H1 (cell line): Measurements from ENCODE around the gene MPP2. TPM values are rescaled to one million over a fixed set of nuclear protein-coding genes. Genes with fewer than 3 reads are reported as not detected.

ENCODE experiments used
- CTCF ChIA-PET: fragments of 300-600 bp; sonication (Branson Sonifier 250); formaldehyde crosslinking; loops from one replicate; lab custom pipeline; 2021; ENCODE audit not compliant: partially characterized antibody; lab: Charles Lee
- POLR2A ChIA-PET: fragments of 300-600 bp; sonication (Branson Sonifier 250); formaldehyde crosslinking; loops from one replicate; lab custom pipeline; 2021; ENCODE audit warnings: inconsistent platforms; ENCODE audit not compliant: partially characterized antibody; lab: Charles Lee
- DNase-seq, 2 experiments: peaks; one replicate each; pipeline versions ENCODE4 v3.0.0 to v3.0.0-alpha.2; 2010 to 2022; ENCODE audit warnings: low spot score in 2 of 2, low read depth in 1 of 2, mixed read lengths in 1 of 2
- FAIRE-seq: peaks from 2 replicates; lab custom pipeline; 2011; peaks lifted over from hg19 to GRCh38; lab: Jason Lieb, UNC
- H2AFZ ChIP-seq: 2 replicates; pipeline ENCODE4 v1.8.1; 2012; ENCODE audit warnings: low read length, inconsistent platforms
- H2AK5ac ChIP-seq: 2 replicates; pipeline ENCODE4 v1.6.1; 2013; ENCODE audit warnings: low read depth, low read length
- H2BK120ac ChIP-seq: replicated peaks from 2 replicates; pipeline ENCODE3; 2013; ENCODE audit warnings: low read depth, low read length, inconsistent platforms
- H2BK12ac ChIP-seq: 2 replicates; pipeline ENCODE4 v1.6.1; 2013; ENCODE audit warnings: low read depth, low read length
- H2BK15ac ChIP-seq: 2 replicates; pipeline ENCODE4 v1.6.1; 2013; ENCODE audit warnings: low read length
- H2BK20ac ChIP-seq: 2 replicates; pipeline ENCODE4 v1.6.1; 2013; ENCODE audit warnings: low read length
- H2BK5ac ChIP-seq: 2 replicates; pipeline ENCODE4 v1.6.1; 2013; ENCODE audit warnings: low read depth, low read length
- H3K14ac ChIP-seq: 2 replicates; pipeline ENCODE4 v1.6.1; 2013; ENCODE audit warnings: inconsistent platforms; ENCODE audit not compliant: insufficient read length
- H3K18ac ChIP-seq: 2 replicates; pipeline ENCODE4 v1.6.1; 2013; ENCODE audit warnings: low read length; ENCODE audit errors: extremely low read depth
- H3K23ac ChIP-seq: 2 replicates; pipeline ENCODE4 v1.6.1; 2013; ENCODE audit warnings: inconsistent platforms; ENCODE audit not compliant: insufficient read length
- H3K23me2 ChIP-seq: 2 replicates; pipeline ENCODE4 v1.6.1; 2013; ENCODE audit warnings: low read depth, low read length
- H3K27ac ChIP-seq: 2 replicates; pipeline ENCODE4 v1.6.1; 2011; ENCODE audit warnings: low read depth, low read length, inconsistent platforms
- H3K27me3 ChIP-seq, 4 experiments: replicated peaks in 1 of 4; 1 replicate in 1 of 4; 2 replicates in 3 of 4; pipeline versions ENCODE4 v1.6.1 to v1.8.1; 2011 to 2013; ENCODE audit warnings: low read length in 3 of 4, mild to moderate bottlenecking in 3 of 4, inconsistent platforms in 2 of 4, mixed read lengths in 2 of 4, moderate library complexity in 1 of 4; ENCODE audit not compliant: control insufficient read depth in 3 of 4, insufficient read depth in 3 of 4; ENCODE audit errors: extremely low read depth in 1 of 4
- H3K36me3 ChIP-seq, 4 experiments: 2 replicates each; pipeline versions ENCODE4 v1.6.1 to v1.8.1; 2011 to 2013; ENCODE audit warnings: mild to moderate bottlenecking in 4 of 4, low read length in 3 of 4, moderate library complexity in 2 of 4, control low read depth in 1 of 4, inconsistent platforms in 1 of 4; ENCODE audit not compliant: insufficient read depth in 4 of 4, control insufficient read depth in 2 of 4
- H3K4ac ChIP-seq: replicated peaks from 2 replicates; pipeline ENCODE3; 2013; ENCODE audit warnings: low read length, low read depth, mixed read lengths, inconsistent platforms; ENCODE audit not compliant: insufficient read length
- H3K4me1 ChIP-seq, 4 experiments: replicated peaks in 1 of 4; 1 replicate in 1 of 4; 2 replicates in 3 of 4; pipeline versions ENCODE4 v1.6.1 to v1.8.1; 2011 to 2013; ENCODE audit warnings: low read length in 3 of 4, inconsistent platforms in 2 of 4, mixed read lengths in 1 of 4; ENCODE audit not compliant: insufficient read depth in 4 of 4, control insufficient read depth in 3 of 4
- H3K4me2 ChIP-seq, 2 experiments: 2 replicates each; pipeline versions ENCODE4 v1.6.1 to v1.8.1; 2011 to 2013; ENCODE audit warnings: low read depth in 2 of 2, low read length in 2 of 2, control low read depth in 1 of 2, inconsistent platforms in 1 of 2, mild to moderate bottlenecking in 1 of 2; ENCODE audit not compliant: insufficient read depth in 1 of 2
- H3K4me3 ChIP-seq, 4 experiments: fragments of 200-600, 300-600 bp in 1 of 4; sonication (generic), shearing (Covaris generic), sonication (Bioruptor Twin) in 1 of 4; 2 replicates each; pipeline versions ENCODE4 v1.5.1 to v1.8.1; 2011 to 2016; ENCODE audit warnings: low read length in 4 of 4, low read depth in 3 of 4, control low read depth in 2 of 4, inconsistent platforms in 2 of 4, mild to moderate bottlenecking in 2 of 4, mixed read lengths in 1 of 4, moderate library complexity in 1 of 4; ENCODE audit not compliant: insufficient read depth in 2 of 4; ENCODE audit errors: extremely low read depth in 1 of 4
- H3K56ac ChIP-seq: replicated peaks from 2 replicates; pipeline ENCODE3; 2013; ENCODE audit warnings: low read depth, mild to moderate bottlenecking, mixed read lengths, low read length, inconsistent platforms; ENCODE audit not compliant: insufficient read length
- H3K79me1 ChIP-seq: 2 replicates; pipeline ENCODE4 v1.6.1; 2013; ENCODE audit warnings: low read depth, low read length, control low read depth
- H3K79me2 ChIP-seq, 2 experiments: 2 replicates each; pipeline versions ENCODE4 v1.6.1 to v1.8.1; 2012 to 2013; ENCODE audit warnings: low read length in 2 of 2, mild to moderate bottlenecking in 2 of 2, inconsistent platforms in 1 of 2; ENCODE audit not compliant: insufficient read depth in 2 of 2, control insufficient read depth in 1 of 2
- H3K9ac ChIP-seq, 4 experiments: replicated peaks in 1 of 4; 1 replicate in 1 of 4; 2 replicates in 3 of 4; pipeline versions ENCODE4 v1.6.1 to v1.8.1; 2011 to 2013; ENCODE audit warnings: low read depth in 3 of 4, low read length in 3 of 4, control low read depth in 2 of 4, mild to moderate bottlenecking in 2 of 4, moderate library complexity in 2 of 4, inconsistent platforms in 1 of 4; ENCODE audit errors: extremely low read depth in 1 of 4
- H3K9me3 ChIP-seq, 2 experiments: 2 replicates each; pipeline versions ENCODE4 v1.6.1 to v1.8.1; 2012 to 2013; ENCODE audit warnings: mild to moderate bottlenecking in 2 of 2, moderate library complexity in 2 of 2, control low read depth in 1 of 2, inconsistent platforms in 1 of 2, low read depth in 1 of 2, low read length in 1 of 2, mixed read lengths in 1 of 2; ENCODE audit not compliant: insufficient read depth in 2 of 2
- H4K20me1 ChIP-seq, 2 experiments: replicated peaks in 1 of 2; 2 replicates each; pipeline versions ENCODE3 to v1.8.1; 2011 to 2013; ENCODE audit warnings: inconsistent platforms in 2 of 2, low read length in 2 of 2, mild to moderate bottlenecking in 1 of 2; ENCODE audit not compliant: insufficient read depth in 2 of 2, control insufficient read depth in 1 of 2
- H4K5ac ChIP-seq: 2 replicates; pipeline ENCODE4 v1.6.1; 2013; ENCODE audit warnings: low read length, low read depth, mixed read lengths, inconsistent platforms; ENCODE audit not compliant: insufficient read length
- H4K8ac ChIP-seq: 2 replicates; pipeline ENCODE4 v1.8.0; 2013; ENCODE audit warnings: mild to moderate bottlenecking, moderate library complexity, low read length, inconsistent platforms; ENCODE audit not compliant: insufficient read depth; ENCODE audit errors: extremely low read depth
- H4K91ac ChIP-seq: replicated peaks from 2 replicates; pipeline ENCODE3; 2013; ENCODE audit warnings: low read length, mixed read lengths, inconsistent platforms; ENCODE audit not compliant: insufficient read length
- CBX5 ChIP-seq: fragments of 300-800, 300-1000 bp; sonication (generic); IDR thresholded peaks from 2 replicates; pipeline ENCODE4 v1.7.1; 2016; ENCODE audit warnings: antibody characterized with exemption, low read length, low read depth
- CEBPB ChIP-seq: IDR thresholded peaks from 2 replicates; pipeline ENCODE4 v1.6.1; 2012; ENCODE audit warnings: low read depth, low read length
- EZH2 ChIP-seq: fragments of 200-600 bp; sonication (generic); IDR thresholded peaks from 2 replicates; pipeline ENCODE4 v1.7.1; 2012; ENCODE audit warnings: low read depth, mild to moderate bottlenecking, moderate library complexity, low read length, inconsistent platforms; ENCODE audit not compliant: severe bottlenecking
- JUND ChIP-seq: IDR thresholded peaks from 2 replicates; pipeline ENCODE4 v1.6.1; 2011; ENCODE audit warnings: mild to moderate bottlenecking, improper control_type of control experiment, low read length
- PHF8 ChIP-seq: fragments of 200-600 bp; sonication (generic); conservative IDR thresholded peaks from 2 replicates; pipeline ENCODE4 v1.7.1; 2012; ENCODE audit warnings: low read depth, mild to moderate bottlenecking, inconsistent platforms, low read length, moderate library complexity
- POLR2AphosphoS5 ChIP-seq: IDR thresholded peaks from 2 replicates; pipeline ENCODE4 v1.6.1; 2011; ENCODE audit warnings: low read depth, low read length
- RAD21 ChIP-seq, 2 experiments: IDR thresholded peaks in 1 of 2; conservative IDR thresholded peaks in 1 of 2; 2 replicates each; pipeline ENCODE4 v1.6.1; 2011; ENCODE audit warnings: low read depth in 2 of 2, low read length in 2 of 2, improper control_type of control experiment in 1 of 2, inconsistent platforms in 1 of 2, mild to moderate bottlenecking in 1 of 2, moderate library complexity in 1 of 2
- RNF2 ChIP-seq: fragments of 200-900, 300-1000 bp; sonication (generic); IDR thresholded peaks from 2 replicates; pipeline ENCODE4 v1.7.1; 2016; ENCODE audit warnings: borderline replicate concordance, low read depth, mild to moderate bottlenecking, antibody characterized with exemption, low read length; ENCODE audit not compliant: poor library complexity, severe bottlenecking; ENCODE audit errors: missing control alignments
- RXRA ChIP-seq: IDR thresholded peaks from 2 replicates; pipeline ENCODE4 v1.6.1; 2011; ENCODE audit warnings: low read depth, mild to moderate bottlenecking, low read length, moderate library complexity; ENCODE audit not compliant: insufficient read depth
- WGBS, 2 experiments: shearing (Covaris generic) in 1 of 2; methylation state at CpG; one replicate each; pipeline versions ENCODE4 v1.1.6 to v1.1.7; 2013 to 2015; ENCODE audit warnings: low lambda C conversion rate in 2 of 2, mixed read lengths in 2 of 2, inconsistent platforms in 1 of 2, low coverage in 1 of 2, missing lambda C conversion rate in 1 of 2; ENCODE audit not compliant: insufficient replicate concordance in 2 of 2, insufficient coverage in 1 of 2, insufficient read length in 1 of 2; ENCODE audit errors: extremely low coverage in 1 of 2, missing lambda C conversion rate in 1 of 2; 5-methylcytosine and 5-hydroxymethylcytosine counted together
- polyA plus RNA-seq, 7 experiments: library from polyadenylated mRNA; depleted of rRNA in 3 of 7; stranded (reverse) in 5 of 7; unstranded in 2 of 7; fragments of >200 nt in 5 of 7; fragments of 200-250 nt in 2 of 7; gene quantifications; 1 replicate in 5 of 7; 2 replicates in 1 of 7; 4 replicates in 1 of 7; pipeline versions ENCODE4 v1.2.1 to v1.2.3, GENCODE V29; 2011 to 2013; ENCODE audit warnings: missing spikeins in 2 of 7, mixed read lengths in 2 of 7
- total RNA-seq: library from RNA; stranded (reverse); fragmentation: NEBNext Ultra II Directional; extraction: Animal tissue kit (Norgen Biotek cat#: 25700); gene quantifications from 2 replicates; pipeline ENCODE4 v1.2.1, GENCODE V29; 2021
- TF ChIP-seq, protein P1 (sequence below): IDR thresholded peaks from 2 replicates; pipeline ENCODE4 v1.6.1; 2011; ENCODE audit warnings: low read depth, mild to moderate bottlenecking, low read length; ENCODE audit not compliant: insufficient read depth

The MPP2 gene
- total and polyA plus RNA-seq, 2 of the 8 experiments (the other 6 are each of a cell fraction or from before 2014, with no cell fraction given) = 30.9 to 34.1 TPM

DNA sequence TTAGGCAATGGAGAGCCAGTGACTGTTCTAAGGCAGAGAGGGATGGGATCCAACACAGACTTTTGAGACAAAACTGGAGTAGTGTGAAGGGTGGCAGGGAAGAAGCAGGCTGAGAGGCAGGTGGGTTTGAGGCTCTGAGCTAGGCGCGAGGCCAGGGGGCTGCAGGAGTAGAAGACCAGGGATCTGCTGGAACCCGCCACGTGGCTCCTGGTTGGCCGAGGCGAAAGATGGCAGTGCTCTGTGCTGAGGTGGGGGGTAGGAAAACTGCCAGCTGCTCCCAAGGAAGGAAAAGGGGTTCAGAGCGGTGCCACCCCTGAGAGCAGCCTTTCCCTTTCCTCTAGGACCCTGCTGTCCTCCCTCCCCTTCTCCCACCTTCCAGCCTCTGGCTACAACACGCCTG, 54.8 kb downstream of the MPP2 start:
- no peak for FAIRE-seq
- TF ChIP-seq RXRA = no peak
- no peak for TF ChIP-seq CEBPB
- no peak for TF ChIP-seq PHF8
- no peak for TF ChIP-seq RNF2
- no peak for TF ChIP-seq RAD21 (IDR thresholded peaks at IDR 0.05 in 1 of 2, conservative IDR thresholded peaks at IDR 0.05 in 1 of 2; ENCODE audit: low read depth in 2 of 2, low read length in 2 of 2)
- no peak for TF ChIP-seq POLR2AphosphoS5
- TF ChIP-seq, protein P1, sequence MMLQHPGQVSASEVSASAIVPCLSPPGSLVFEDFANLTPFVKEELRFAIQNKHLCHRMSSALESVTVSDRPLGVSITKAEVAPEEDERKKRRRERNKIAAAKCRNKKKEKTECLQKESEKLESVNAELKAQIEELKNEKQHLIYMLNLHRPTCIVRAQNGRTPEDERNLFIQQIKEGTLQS = no peak
- no peak for TF ChIP-seq CBX5
- no peak for TF ChIP-seq JUND
- TF ChIP-seq EZH2 = no peak
- TF ChIP-seq, all 59 proteins: peak for 0
- CTCF ChIA-PET = interaction anchor here (0.5 to 5.9 kb wide), 10 partner anchors 9 to 369 kb away, joined by 3 to 23 read pairs (median 4); partner anchors contain the start of genes DHX8 and TMEM101

More for the DNA sequence above, 54.8 kb downstream of the MPP2 start:
- Histone ChIP-seq H3K27ac (no peak overlapping the region), H2BK12ac (no peak overlapping the region), H3K4me3 (no peak overlapping the region), H3K79me1 (no peaks in the 10 kb centered on the region), H2AFZ (no peak overlapping the region), H4K8ac (no peak overlapping the region), H3K36me3 (no peaks in the 10 kb centered on the region), H4K20me1 (no peaks in the 10 kb centered on the region), H2BK15ac (no peak overlapping the region), H2BK20ac (no peak overlapping the region), H3K4me1 (no peaks in the 10 kb centered on the region; a peak in 1 of 7 replicates), H3K23ac (no peak overlapping the region), H3K14ac (no peak overlapping the region), H2AK5ac (no peak overlapping the region), H3K79me2 (no peaks in the 10 kb centered on the region), H3K9ac (no peak overlapping the region), H3K27me3 (no peaks in the 10 kb centered on the region; a peak in 1 of 7 replicates), H3K56ac (no peak overlapping the region), H3K9me3 (no peaks in the 10 kb centered on the region), H3K4ac (no peak overlapping the region), H4K91ac (no peak overlapping the region), H3K18ac (no peak overlapping the region), H2BK5ac (no peak overlapping the region), H3K4me2 (no peak overlapping the region), H3K23me2 (no peaks in the 10 kb centered on the region), H4K5ac (no peak overlapping the region), H2BK120ac (no peak overlapping the region)
- WGBS, 2 experiments = 86% methylated on average over 8 of the region's 8 CpGs; no CpG with 5 or more reads in 1 of the 2 experiments
- POLR2A ChIA-PET = interaction anchor here (1.1 kb wide), 1 partner anchor 13 kb away, joined by 4 read pairs; no protein-coding TSS in a partner anchor
- no peak for DNase-seq
